Thyroid gland (tissue), 4 donors: ENCODE results near the gene APOLD1.

Experiments used
- CTCF ChIP-seq, 6 experiments: fragments of 200-600 bp in 3 of 6; fragments of 450-650 bp in 3 of 6; sonication (generic) in 3 of 6; IDR thresholded peaks; one replicate each; pipeline ENCODE4 v1.5.1; 2016 to 2019; ENCODE audit warnings: antibody characterized with exemption in 6 of 6, mild to moderate bottlenecking in 2 of 6, inconsistent platforms in 1 of 6, moderate library complexity in 1 of 6
- POLR2A ChIP-seq, 2 donors: fragments of 450-650 bp; IDR thresholded peaks; one replicate each; pipeline ENCODE4 v1.6.1; 2017; ENCODE audit warnings: antibody characterized with exemption in 2 of 2, mild to moderate bottlenecking in 2 of 2, moderate library complexity in 1 of 2

DNA sequence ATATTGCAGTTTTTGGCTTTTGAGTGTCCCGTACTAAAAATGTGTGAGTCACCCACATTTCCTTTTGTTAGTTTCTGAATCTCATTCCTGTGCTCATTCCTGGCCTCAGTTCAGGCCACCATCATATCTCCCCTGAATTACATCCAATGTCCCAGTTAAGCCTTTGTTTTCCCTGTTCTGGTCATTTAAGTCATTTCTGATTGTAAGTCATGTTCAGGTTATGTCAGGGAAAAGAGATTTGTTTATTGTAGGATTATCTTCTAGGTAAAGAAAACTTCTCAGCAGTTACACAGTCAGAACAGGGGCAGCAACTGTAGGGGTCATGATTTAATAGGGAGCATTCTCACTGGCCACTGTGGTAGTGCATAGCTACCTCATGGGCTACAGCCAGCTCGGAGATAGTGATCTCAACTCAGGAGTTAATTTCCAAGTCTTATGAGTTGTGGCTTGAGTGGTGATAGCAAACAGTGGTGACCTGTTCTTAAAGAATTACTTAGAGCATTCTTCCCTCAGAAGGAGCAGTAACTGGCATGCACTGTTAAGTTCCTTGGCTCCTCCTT is 34.4 kb downstream of the APOLD1 start:
- TF ChIP-seq POLR2A (IDR thresholded peaks at IDR 0.05) (no peak), CTCF (IDR thresholded peaks at IDR 0.05) (no peak)
